ENCODE results near the gene MYOZ3.

The MYOZ3 gene

GRCh38 chr5:150710165-150710564 lies 49.1 kb downstream of the MYOZ3 start:
- no peak for DNase-seq

DNA sequence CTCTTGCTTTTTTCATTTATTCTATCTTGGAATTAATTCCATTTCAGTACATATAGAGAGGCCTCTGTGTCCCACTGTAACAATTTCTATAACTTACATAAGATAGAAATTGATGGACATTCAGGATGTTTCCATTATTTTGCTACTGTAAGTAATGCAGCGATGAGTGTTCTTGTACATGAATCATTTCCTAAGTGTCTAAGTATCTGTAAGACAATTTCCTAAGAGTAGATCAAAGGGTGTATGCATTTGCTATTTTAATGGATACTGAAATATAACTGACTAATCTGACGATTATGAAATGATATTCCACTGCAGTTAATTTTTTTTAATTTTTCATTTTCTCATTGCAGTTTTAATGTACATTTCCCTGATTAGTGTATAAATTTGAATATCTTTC lies 62.8 kb downstream of the MYOZ3 start:
- no peak for DNase-seq

Data from NCI-H1436 treated with DMSO at 0.1 percent for 48 hours (cell line).